Measurements from ENCODE around the gene LSM10. TPM values are rescaled to one million over a fixed set of nuclear protein-coding genes. Genes with fewer than 3 reads are reported as not detected.

LSM10 gene
- total and polyA plus RNA-seq, 9 of the 15 experiments (the other 6 are each of a cell fraction or from before 2014, with no cell fraction given) = 13.2 to 146 (median 68.9) TPM

GRCh38 chr1:36385410-36386264 lies 12.1 kb downstream of the LSM10 start, which contains the start of gene STK40 (continued):
- TF ChIP-seq EZH2 (IDR thresholded peaks at IDR 0.05; ENCODE audit: borderline replicate concordance, low read depth, low read length) = no peak
- no peak for TF ChIP-seq SREBF2 (CRISPR knock-in tag; IDR thresholded peaks at IDR 0.05)
- TF ChIP-seq CREB1 (IDR thresholded peaks at IDR 0.05) = peak; percentile 73
- TF ChIP-seq CREB1 (CRISPR knock-in tag; IDR thresholded peaks at IDR 0.05) = no peak; the same call in 1 of the 2 replicates
- no peak for TF ChIP-seq GTF2B (IDR thresholded peaks at IDR 0.05; ENCODE audit: extremely low read depth, insufficient read length)
- TF ChIP-seq CREB3 (tag; conservative IDR thresholded peaks at IDR 0.05; ENCODE audit: low read depth) = no peak
- TF ChIP-seq E4F1 (CRISPR knock-in tag; IDR thresholded peaks at IDR 0.05; ENCODE audit: borderline replicate concordance) = no peak
- no peak for TF ChIP-seq NFXL1 (CRISPR knock-in tag; IDR thresholded peaks at IDR 0.05)
- TF ChIP-seq RAD21 (CRISPR knock-in tag; conservative IDR thresholded peaks at IDR 0.05 in 1 of 2, IDR thresholded peaks at IDR 0.05 in 1 of 2) = no peak
- TF ChIP-seq NFIX (CRISPR knock-in tag; IDR thresholded peaks at IDR 0.05; ENCODE audit: low read depth) = no peak
- no peak for TF ChIP-seq IRF2 (CRISPR knock-in tag; IDR thresholded peaks at IDR 0.05)
- TF ChIP-seq ZNF707 (CRISPR knock-in tag; conservative IDR thresholded peaks at IDR 0.05) = no peak
- no peak for TF ChIP-seq MTA1 (IDR thresholded peaks at IDR 0.05; ENCODE audit: borderline replicate concordance)
- no peak for TF ChIP-seq KLF1 (tag; IDR thresholded peaks at IDR 0.05)
- TF ChIP-seq, protein P1, sequence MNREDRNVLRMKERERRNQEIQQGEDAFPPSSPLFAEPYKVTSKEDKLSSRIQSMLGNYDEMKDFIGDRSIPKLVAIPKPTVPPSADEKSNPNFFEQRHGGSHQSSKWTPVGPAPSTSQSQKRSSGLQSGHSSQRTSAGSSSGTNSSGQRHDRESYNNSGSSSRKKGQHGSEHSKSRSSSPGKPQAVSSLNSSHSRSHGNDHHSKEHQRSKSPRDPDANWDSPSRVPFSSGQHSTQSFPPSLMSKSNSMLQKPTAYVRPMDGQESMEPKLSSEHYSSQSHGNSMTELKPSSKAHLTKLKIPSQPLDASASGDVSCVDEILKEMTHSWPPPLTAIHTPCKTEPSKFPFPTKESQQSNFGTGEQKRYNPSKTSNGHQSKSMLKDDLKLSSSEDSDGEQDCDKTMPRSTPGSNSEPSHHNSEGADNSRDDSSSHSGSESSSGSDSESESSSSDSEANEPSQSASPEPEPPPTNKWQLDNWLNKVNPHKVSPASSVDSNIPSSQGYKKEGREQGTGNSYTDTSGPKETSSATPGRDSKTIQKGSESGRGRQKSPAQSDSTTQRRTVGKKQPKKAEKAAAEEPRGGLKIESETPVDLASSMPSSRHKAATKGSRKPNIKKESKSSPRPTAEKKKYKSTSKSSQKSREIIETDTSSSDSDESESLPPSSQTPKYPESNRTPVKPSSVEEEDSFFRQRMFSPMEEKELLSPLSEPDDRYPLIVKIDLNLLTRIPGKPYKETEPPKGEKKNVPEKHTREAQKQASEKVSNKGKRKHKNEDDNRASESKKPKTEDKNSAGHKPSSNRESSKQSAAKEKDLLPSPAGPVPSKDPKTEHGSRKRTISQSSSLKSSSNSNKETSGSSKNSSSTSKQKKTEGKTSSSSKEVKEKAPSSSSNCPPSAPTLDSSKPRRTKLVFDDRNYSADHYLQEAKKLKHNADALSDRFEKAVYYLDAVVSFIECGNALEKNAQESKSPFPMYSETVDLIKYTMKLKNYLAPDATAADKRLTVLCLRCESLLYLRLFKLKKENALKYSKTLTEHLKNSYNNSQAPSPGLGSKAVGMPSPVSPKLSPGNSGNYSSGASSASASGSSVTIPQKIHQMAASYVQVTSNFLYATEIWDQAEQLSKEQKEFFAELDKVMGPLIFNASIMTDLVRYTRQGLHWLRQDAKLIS (CRISPR knock-in tag; IDR thresholded peaks at IDR 0.05) = no peak
- TF ChIP-seq BHLHE40 (IDR thresholded peaks at IDR 0.05; ENCODE audit: low read length) = no peak
- TF ChIP-seq ARHGAP35 (IDR thresholded peaks at IDR 0.05; ENCODE audit: partially characterized antibody) = no peak
- TF ChIP-seq ZNF785 (CRISPR knock-in tag; IDR thresholded peaks at IDR 0.05) = no peak

Measured in K562 (cell line).